Esophagus muscularis mucosa (tissue), 4 donors: ENCODE data around the gene INPP5A.

ENCODE experiments used
- CTCF ChIP-seq, 3 experiments: fragments of 200-600 bp in 2 of 3; fragments of 450-650 bp in 1 of 3; sonication (generic) in 2 of 3; IDR thresholded peaks; one replicate each; pipeline ENCODE4 v1.5.1; 2017 to 2019; ENCODE audit warnings: antibody characterized with exemption in 3 of 3, mild to moderate bottlenecking in 2 of 3, moderate library complexity in 1 of 3
- EP300 ChIP-seq: sonication (generic); formaldehyde crosslinking; IDR thresholded peaks from one replicate; pipeline ENCODE4 v1.6.1; 2017; ENCODE audit warnings: antibody characterized with exemption
- POLR2A ChIP-seq: fragments of 450-650 bp; IDR thresholded peaks from one replicate; pipeline ENCODE4 v1.6.1; 2017; ENCODE audit warnings: antibody characterized with exemption, moderate library complexity, mild to moderate bottlenecking, low read depth
- POLR2AphosphoS5 ChIP-seq, 2 donors: sonication (generic); formaldehyde crosslinking; IDR thresholded peaks; one replicate each; pipeline ENCODE4 v1.6.1; 2017; ENCODE audit warnings: antibody characterized with exemption in 2 of 2

- TF ChIP-seq CTCF (IDR thresholded peaks at IDR 0.05) (no peak), EP300 (no peak), POLR2A (no peak), POLR2AphosphoS5 (IDR thresholded peaks at IDR 0.05) (no peak)
These were observed 161.3 kb downstream of the INPP5A start for GRCh38 chr10:132698761-132699391.
